Measurements from ENCODE around the gene AK5.

Gene AK5

GRCh38 chr1:77360256-77360655 lies 78.4 kb downstream of the AK5 start:
- peaks cover 34% of the 10 kb centered on the region for H3K4me1 Mint-ChIP-seq
- H3K9me3 Mint-ChIP-seq: peaks cover 13% of the 10 kb centered on the region
- no peaks in the 10 kb centered on the region for H3K27me3 Mint-ChIP-seq
- H3K36me3 Mint-ChIP-seq: peaks cover 35% of the 10 kb centered on the region
- peak overlapping the region; percentile 3 for H3K27ac Mint-ChIP-seq
- no peak overlapping the region for H3K4me3 Mint-ChIP-seq

DNA sequence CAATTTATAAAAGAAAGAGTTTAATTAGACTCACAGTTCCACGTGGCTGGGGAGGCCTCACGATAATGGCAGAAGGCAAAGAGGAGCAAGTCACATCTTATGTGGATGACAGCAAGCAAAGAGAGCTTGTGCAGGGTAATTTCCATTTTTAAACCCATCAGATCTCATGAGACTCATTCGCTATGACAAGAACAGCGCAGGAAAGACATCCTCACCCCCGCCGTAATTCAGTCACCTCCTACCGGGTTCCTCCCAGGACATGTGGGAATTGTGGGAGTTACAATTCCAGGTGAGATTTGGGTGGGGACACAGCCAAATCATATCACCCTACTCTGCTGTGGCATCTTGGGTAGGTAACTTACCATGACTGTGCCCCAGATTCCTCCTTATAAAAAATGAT lies 79.8 kb downstream of the AK5 start:
- Mint-ChIP-seq H3K4me1 (peaks cover 35% of the 10 kb centered on the region), H3K27me3 (no peaks in the 10 kb centered on the region), H3K36me3 (peaks cover 28% of the 10 kb centered on the region), H3K9me3 (peaks cover 13% of the 10 kb centered on the region), H3K4me3 (no peak overlapping the region), H3K27ac (no peak overlapping the region)

- peaks cover 7% of the 10 kb centered on the region for H3K36me3 Mint-ChIP-seq
- H3K27ac Mint-ChIP-seq: no peak overlapping the region
- H3K27me3 Mint-ChIP-seq: no peaks in the 10 kb centered on the region
- H3K9me3 Mint-ChIP-seq: no peaks in the 10 kb centered on the region
- peaks cover 31% of the 10 kb centered on the region for H3K4me1 Mint-ChIP-seq
- no peak overlapping the region for H3K4me3 Mint-ChIP-seq
Observed at GRCh38 chr1:77370161-77370560, 88.3 kb downstream of the AK5 start.

- H3K27ac Mint-ChIP-seq: no peak overlapping the region
- H3K4me1 Mint-ChIP-seq: peaks cover 29% of the 10 kb centered on the region
- H3K4me3 Mint-ChIP-seq: no peak overlapping the region
- peaks cover 7% of the 10 kb centered on the region for H3K36me3 Mint-ChIP-seq
- H3K9me3 Mint-ChIP-seq: no peaks in the 10 kb centered on the region
- no peaks in the 10 kb centered on the region for H3K27me3 Mint-ChIP-seq
Observed at GRCh38 chr1:77370583-77371306, 88.9 kb downstream of the AK5 start.

DNA sequence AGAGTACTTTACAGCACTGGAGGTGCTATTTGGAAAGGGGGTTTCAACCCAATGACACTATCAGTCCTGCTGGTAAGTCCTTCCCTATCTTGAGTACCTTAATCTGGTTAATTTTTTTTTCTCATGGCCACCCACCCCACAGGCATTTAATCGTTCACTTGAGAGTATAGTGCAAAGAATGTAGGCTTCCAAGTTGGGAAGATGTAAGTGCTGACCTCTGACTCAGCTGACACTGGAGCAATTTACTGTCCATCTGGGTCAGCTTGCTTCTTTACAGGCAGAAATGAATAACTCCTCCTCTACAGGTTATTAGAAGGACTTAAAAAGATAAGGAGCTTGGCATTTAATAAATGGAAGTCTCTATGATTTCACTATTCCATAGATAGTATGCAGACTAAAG lies 89.6 kb downstream of the AK5 start:
- Mint-ChIP-seq H3K27ac (no peak overlapping the region), H3K4me1 (peaks cover 32% of the 10 kb centered on the region), H3K9me3 (no peaks in the 10 kb centered on the region), H3K36me3 (peaks cover 7% of the 10 kb centered on the region), H3K4me3 (peak overlapping the region; percentile 15), H3K27me3 (no peaks in the 10 kb centered on the region)

GRCh38 chr1:77373702-77374101 lies 91.9 kb downstream of the AK5 start:
- no peaks in the 10 kb centered on the region for H3K27me3 Mint-ChIP-seq
- H3K4me3 Mint-ChIP-seq: no peak overlapping the region
- H3K36me3 Mint-ChIP-seq: peaks cover 11% of the 10 kb centered on the region
- no peaks in the 10 kb centered on the region for H3K9me3 Mint-ChIP-seq
- H3K27ac Mint-ChIP-seq: no peak overlapping the region
- peaks cover 53% of the 10 kb centered on the region for H3K4me1 Mint-ChIP-seq

- Mint-ChIP-seq H3K27me3 (no peaks in the 10 kb centered on the region), H3K9me3 (no peaks in the 10 kb centered on the region), H3K27ac (no peak overlapping the region), H3K4me1 (peaks cover 62% of the 10 kb centered on the region), H3K4me3 (no peak overlapping the region), H3K36me3 (peaks cover 11% of the 10 kb centered on the region)
Observed at GRCh38 chr1:77375541-77375940, 93.7 kb downstream of the AK5 start.

DNA sequence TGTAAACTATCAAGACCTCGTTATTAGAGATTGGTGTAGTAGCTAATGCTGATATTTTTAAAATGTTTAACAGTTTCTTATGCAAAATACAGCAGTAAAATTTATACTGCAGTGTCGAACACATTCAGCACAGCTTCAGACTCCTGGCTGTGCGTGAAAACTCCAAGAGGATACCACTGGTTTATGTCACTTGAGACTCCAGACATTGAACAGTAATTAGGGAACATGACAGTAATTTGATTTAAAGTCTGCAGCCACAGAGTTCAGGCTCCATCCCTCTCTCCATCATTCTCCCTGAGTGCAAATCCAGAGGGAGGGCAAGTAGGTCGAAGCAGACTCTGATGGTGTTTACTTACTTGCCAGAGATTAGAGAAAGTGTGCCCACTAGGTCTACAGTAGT lies 94.2 kb downstream of the AK5 start:
- no peaks in the 10 kb centered on the region for H3K27me3 Mint-ChIP-seq
- no peak overlapping the region for H3K27ac Mint-ChIP-seq
- peaks cover 58% of the 10 kb centered on the region for H3K4me1 Mint-ChIP-seq
- H3K9me3 Mint-ChIP-seq: no peaks in the 10 kb centered on the region
- no peak overlapping the region for H3K4me3 Mint-ChIP-seq
- H3K36me3 Mint-ChIP-seq: peaks cover 13% of the 10 kb centered on the region

GRCh38 chr1:77378723-77379535 lies 97.1 kb downstream of the AK5 start:
- H3K27me3 Mint-ChIP-seq: no peaks in the 10 kb centered on the region
- peak overlapping the region; percentile 24 for H3K27ac Mint-ChIP-seq
- H3K36me3 Mint-ChIP-seq: peaks cover 10% of the 10 kb centered on the region

GRCh38 chr1:77382366-77382765 lies 100.5 kb downstream of the AK5 start:
- Mint-ChIP-seq H3K4me1 (peaks cover 59% of the 10 kb centered on the region), H3K27me3 (no peaks in the 10 kb centered on the region), H3K36me3 (peaks cover 10% of the 10 kb centered on the region), H3K4me3 (no peak overlapping the region), H3K27ac (no peak overlapping the region), H3K9me3 (no peaks in the 10 kb centered on the region)

More at GRCh38 chr1:77378723-77379535, 97.1 kb downstream of the AK5 start:
- Mint-ChIP-seq H3K4me3 (no peak overlapping the region), H3K9me3 (no peaks in the 10 kb centered on the region), H3K4me1 (peaks cover 41% of the 10 kb centered on the region)

DNA sequence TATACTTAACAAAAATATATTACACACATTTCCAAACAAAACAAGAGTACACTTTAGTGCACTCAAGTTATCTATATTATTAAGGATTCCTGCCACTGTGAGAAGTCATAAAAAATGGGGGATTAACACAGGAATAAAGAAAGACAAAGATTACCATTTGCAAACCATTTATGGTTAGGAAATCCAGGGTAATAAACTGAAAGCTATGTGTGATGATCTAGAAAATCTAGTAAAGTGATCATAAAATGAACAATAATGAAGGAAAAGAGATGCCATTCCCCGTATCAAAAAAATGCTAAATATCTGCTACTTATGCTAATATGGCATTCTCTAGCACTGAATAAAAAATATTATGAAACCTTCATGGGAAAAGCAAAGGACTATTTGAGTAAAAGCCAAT lies 101.4 kb downstream of the AK5 start:
- Mint-ChIP-seq H3K4me1 (peaks cover 61% of the 10 kb centered on the region), H3K9me3 (no peaks in the 10 kb centered on the region), H3K36me3 (peaks cover 8% of the 10 kb centered on the region), H3K4me3 (no peak overlapping the region), H3K27me3 (no peaks in the 10 kb centered on the region), H3K27ac (no peak overlapping the region)

- Mint-ChIP-seq H3K4me3 (no peak overlapping the region), H3K9me3 (no peaks in the 10 kb centered on the region), H3K36me3 (peaks cover 15% of the 10 kb centered on the region), H3K27ac (no peak overlapping the region), H3K27me3 (no peaks in the 10 kb centered on the region), H3K4me1 (peaks cover 53% of the 10 kb centered on the region)
Observed at GRCh38 chr1:77385551-77385950, 103.7 kb downstream of the AK5 start.

DNA sequence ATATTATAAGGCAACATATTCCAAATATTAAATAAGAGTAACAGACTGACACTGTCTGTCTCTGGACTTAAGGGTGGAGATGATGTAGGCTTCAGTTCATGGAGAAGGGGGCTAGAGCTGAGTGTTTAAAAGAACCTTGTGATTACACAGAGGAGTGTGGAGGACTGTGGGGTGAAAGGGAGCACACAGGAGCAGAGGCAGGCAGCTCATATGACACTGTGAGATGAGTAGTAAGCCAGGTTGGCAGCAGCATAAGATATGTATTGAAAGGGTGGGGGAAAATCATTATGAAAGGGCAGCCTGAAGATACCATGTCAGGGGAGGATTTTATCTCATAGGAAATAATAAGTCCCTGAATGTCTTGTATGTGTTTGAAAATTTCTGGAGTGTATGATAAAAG lies 104.5 kb downstream of the AK5 start:
- peaks cover 14% of the 10 kb centered on the region for H3K36me3 Mint-ChIP-seq
- H3K9me3 Mint-ChIP-seq: no peaks in the 10 kb centered on the region
- no peak overlapping the region for H3K27ac Mint-ChIP-seq
- H3K27me3 Mint-ChIP-seq: no peaks in the 10 kb centered on the region
- no peak overlapping the region for H3K4me3 Mint-ChIP-seq
- peaks cover 52% of the 10 kb centered on the region for H3K4me1 Mint-ChIP-seq

GRCh38 chr1:77387553-77387952 lies 105.7 kb downstream of the AK5 start:
- H3K27me3 Mint-ChIP-seq: no peaks in the 10 kb centered on the region
- no peak overlapping the region for H3K4me3 Mint-ChIP-seq
- H3K36me3 Mint-ChIP-seq: peaks cover 16% of the 10 kb centered on the region
- H3K27ac Mint-ChIP-seq: no peak overlapping the region
- no peaks in the 10 kb centered on the region for H3K9me3 Mint-ChIP-seq
- peaks cover 52% of the 10 kb centered on the region for H3K4me1 Mint-ChIP-seq

GRCh38 chr1:77388661-77389060 lies 106.8 kb downstream of the AK5 start:
- Mint-ChIP-seq H3K4me1 (peaks cover 52% of the 10 kb centered on the region), H3K27me3 (no peaks in the 10 kb centered on the region), H3K4me3 (no peak overlapping the region), H3K9me3 (no peaks in the 10 kb centered on the region), H3K27ac (peak overlapping the region; percentile 26), H3K36me3 (peaks cover 17% of the 10 kb centered on the region)

GRCh38 chr1:77392486-77392885 lies 110.7 kb downstream of the AK5 start:
- Mint-ChIP-seq H3K27me3 (no peaks in the 10 kb centered on the region), H3K4me3 (no peak overlapping the region), H3K4me1 (peaks cover 30% of the 10 kb centered on the region), H3K27ac (no peak overlapping the region), H3K36me3 (peaks cover 19% of the 10 kb centered on the region), H3K9me3 (no peaks in the 10 kb centered on the region)

All from activated naive CD4-positive, alpha-beta T cell treated with anti-CD3 and anti-CD28 coated beads, Interleukin-2, amount 50 U/mL, for 24 hours (primary cell).